H54 (cell line): Measurements from ENCODE around the gene LRRTM1.

Experiments
- DNase-seq: peaks from one replicate; pipeline ENCODE4 v3.0.0; 2011; ENCODE audit warnings: low spot score, mixed read lengths; ENCODE audit not compliant: insufficient read length
- FAIRE-seq: peaks from 3 replicates; lab custom pipeline; 2011; peaks lifted over from hg19 to GRCh38; lab: Jason Lieb, UNC
- POLR2A ChIP-seq: IDR thresholded peaks from 2 replicates; pipeline ENCODE4 v1.6.1; 2011; ENCODE audit warnings: low read depth, mild to moderate bottlenecking, low read length

The LRRTM1 gene

GRCh38 chr2:80324525-80324924 is 20.0 kb upstream of the LRRTM1 start:
- no peak for FAIRE-seq
- TF ChIP-seq POLR2A: no peak
- no peak for DNase-seq

- TF ChIP-seq POLR2A: no peak
- DNase-seq (no peak), FAIRE-seq (no peak)
Measured at GRCh38 chr2:80323610-80324009, 19.1 kb upstream of the LRRTM1 start.

GRCh38 chr2:80322958-80323357 is 18.4 kb upstream of the LRRTM1 start:
- no peak for FAIRE-seq
- no peak for TF ChIP-seq POLR2A
- no peak for DNase-seq

- TF ChIP-seq POLR2A: no peak
- FAIRE-seq (no peak), DNase-seq (no peak)
Measured at GRCh38 chr2:80322311-80322920, 17.9 kb upstream of the LRRTM1 start.

GRCh38 chr2:80312282-80312839 is 7.8 kb upstream of the LRRTM1 start:
- no peak for FAIRE-seq
- TF ChIP-seq POLR2A: no peak

GRCh38 chr2:80311304-80311703 is 6.8 kb upstream of the LRRTM1 start:
- no peak for DNase-seq
- FAIRE-seq: no peak
- TF ChIP-seq POLR2A: no peak

More at GRCh38 chr2:80312282-80312839, 7.8 kb upstream of the LRRTM1 start:
- DNase-seq: no peak

GRCh38 chr2:80303006-80303908 is 1.3 kb downstream of the LRRTM1 start:
- no peak for FAIRE-seq
- no peak for DNase-seq
- TF ChIP-seq POLR2A: no peak

- no peak for DNase-seq
- no peak for FAIRE-seq
- TF ChIP-seq POLR2A: no peak
Measured at GRCh38 chr2:80302314-80303005, 2.1 kb downstream of the LRRTM1 start.

GRCh38 chr2:80302001-80302313 is 2.6 kb downstream of the LRRTM1 start:
- TF ChIP-seq POLR2A: no peak
- DNase-seq (no peak), FAIRE-seq (no peak)

- DNase-seq (no peak), FAIRE-seq (no peak)
- no peak for TF ChIP-seq POLR2A
Measured at GRCh38 chr2:80300954-80301353, 3.6 kb downstream of the LRRTM1 start.

GRCh38 chr2:80300346-80300745 is 4.2 kb downstream of the LRRTM1 start:
- FAIRE-seq: no peak

GRCh38 chr2:80299661-80300060 is 4.9 kb downstream of the LRRTM1 start:
- FAIRE-seq (no peak), DNase-seq (no peak)
- no peak for TF ChIP-seq POLR2A

More at GRCh38 chr2:80300346-80300745, 4.2 kb downstream of the LRRTM1 start:
- TF ChIP-seq POLR2A: no peak
- no peak for DNase-seq

GRCh38 chr2:80298954-80299353 is 5.6 kb downstream of the LRRTM1 start:
- DNase-seq (no peak), FAIRE-seq (no peak)
- TF ChIP-seq POLR2A: no peak

- DNase-seq (no peak), FAIRE-seq (no peak)
- no peak for TF ChIP-seq POLR2A
Measured at GRCh38 chr2:80293039-80293438, 11.5 kb downstream of the LRRTM1 start.
